Measurements from ENCODE around the gene C16orf86.

GRCh38 chr16:67685388-67686112 lies 18.9 kb downstream of the C16orf86 start:
- TF ChIP-seq, protein P1, sequence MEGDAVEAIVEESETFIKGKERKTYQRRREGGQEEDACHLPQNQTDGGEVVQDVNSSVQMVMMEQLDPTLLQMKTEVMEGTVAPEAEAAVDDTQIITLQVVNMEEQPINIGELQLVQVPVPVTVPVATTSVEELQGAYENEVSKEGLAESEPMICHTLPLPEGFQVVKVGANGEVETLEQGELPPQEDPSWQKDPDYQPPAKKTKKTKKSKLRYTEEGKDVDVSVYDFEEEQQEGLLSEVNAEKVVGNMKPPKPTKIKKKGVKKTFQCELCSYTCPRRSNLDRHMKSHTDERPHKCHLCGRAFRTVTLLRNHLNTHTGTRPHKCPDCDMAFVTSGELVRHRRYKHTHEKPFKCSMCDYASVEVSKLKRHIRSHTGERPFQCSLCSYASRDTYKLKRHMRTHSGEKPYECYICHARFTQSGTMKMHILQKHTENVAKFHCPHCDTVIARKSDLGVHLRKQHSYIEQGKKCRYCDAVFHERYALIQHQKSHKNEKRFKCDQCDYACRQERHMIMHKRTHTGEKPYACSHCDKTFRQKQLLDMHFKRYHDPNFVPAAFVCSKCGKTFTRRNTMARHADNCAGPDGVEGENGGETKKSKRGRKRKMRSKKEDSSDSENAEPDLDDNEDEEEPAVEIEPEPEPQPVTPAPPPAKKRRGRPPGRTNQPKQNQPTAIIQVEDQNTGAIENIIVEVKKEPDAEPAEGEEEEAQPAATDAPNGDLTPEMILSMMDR (conservative IDR thresholded peaks at IDR 0.05 in 1 of 2, IDR thresholded peaks at IDR 0.05 in 1 of 2; ENCODE audit: low read depth in 1 of 2, low read length in 2 of 2) = no peak
- no peak for TF ChIP-seq EZH2 (IDR thresholded peaks at IDR 0.05; ENCODE audit: low read length, missing control alignments)

Measured in fibroblast of lung (primary cell).